Activated CD8-positive, alpha-beta memory T cell treated with anti-CD3 and anti-CD28 coated beads, Interleukin-2, amount 10 ng/mL, durations not matched to agents 7 days and 5 days (primary cell): Measurements from ENCODE around the gene AKAP13. TPM values are rescaled to one million over a fixed set of nuclear protein-coding genes. Genes with fewer than 3 reads are reported as not detected.

Experiments
- ATAC-seq: fragments of 150-1000 bp; cut with Tn5 transposase; one replicate; pipeline ENCODE4 v1.10.0; 2021; ENCODE audit warnings: moderate library complexity
- CTCF ChIA-PET: fragments of 350-600 bp; sonication (Branson Sonifier 250); formaldehyde crosslinking; loops from one replicate; lab custom pipeline; 2021; ENCODE audit warnings: antibody characterized with exemption; lab: Charles Lee
- DNase-seq: peaks from one replicate; pipeline ENCODE4 v3.0.0-alpha.2; 2020
- H3K27ac Mint-ChIP-seq: one replicate; pipeline ENCODE4 v1.8.0; 2021; ENCODE audit warnings: mild to moderate bottlenecking, mixed read lengths
- H3K27me3 Mint-ChIP-seq: one replicate; pipeline ENCODE4 v1.8.0; 2021; ENCODE audit warnings: mixed read lengths
- H3K36me3 Mint-ChIP-seq: one replicate; pipeline ENCODE4 v1.8.0; 2021; ENCODE audit warnings: mild to moderate bottlenecking, mixed read lengths
- H3K4me1 Mint-ChIP-seq: one replicate; pipeline ENCODE4 v1.8.0; 2021; ENCODE audit warnings: mixed read lengths
- H3K4me3 Mint-ChIP-seq: one replicate; pipeline ENCODE4 v1.8.0; 2021; ENCODE audit warnings: mild to moderate bottlenecking, moderate library complexity, mixed read lengths
- H3K9me3 Mint-ChIP-seq: one replicate; pipeline ENCODE4 v1.8.0; 2022; ENCODE audit warnings: low read depth, mixed read lengths
- total RNA-seq, 2 experiments: library from RNA; stranded (reverse); gene quantifications; one replicate each; pipeline ENCODE4 v1.2.3, GENCODE V29; 2021

AKAP13 gene
- total RNA-seq, 2 experiments from 2014 or later = 150 to 172 TPM

GRCh38 chr15:85777250-85778106, 397.1 kb downstream of the AKAP13 start:
- Mint-ChIP-seq H3K4me1 (peaks cover 13% of the 10 kb centered on the region), H3K36me3 (no peaks in the 10 kb centered on the region), H3K27ac (no peak overlapping the region), H3K9me3 (no peaks in the 10 kb centered on the region), H3K4me3 (no peak overlapping the region), H3K27me3 (no peaks in the 10 kb centered on the region)
- no peak for ATAC-seq
- no peak for DNase-seq
- CTCF ChIA-PET = interaction anchor here (1.2 kb wide), 2 partner anchors 9 to 23 kb away, joined by 3 to 5 read pairs; no protein-coding TSS in a partner anchor

- H3K4me3 Mint-ChIP-seq = no peak overlapping the region
- H3K27me3 Mint-ChIP-seq = no peaks in the 10 kb centered on the region
- DNase-seq (no peak), ATAC-seq (no peak)
- no peaks in the 10 kb centered on the region for H3K9me3 Mint-ChIP-seq
- H3K27ac Mint-ChIP-seq = no peak overlapping the region
- peaks cover 13% of the 10 kb centered on the region for H3K4me1 Mint-ChIP-seq
- H3K36me3 Mint-ChIP-seq = no peaks in the 10 kb centered on the region
- CTCF ChIA-PET = interaction anchor here (0.9 to 1.5 kb wide), 4 partner anchors 15 to 50 kb away, joined by 3 to 5 read pairs (median 4); no protein-coding TSS in a partner anchor
Measured at GRCh38 chr15:85778107-85778776, 397.8 kb downstream of the AKAP13 start.

- Mint-ChIP-seq H3K36me3 (no peaks in the 10 kb centered on the region), H3K4me1 (peaks cover 15% of the 10 kb centered on the region), H3K9me3 (no peaks in the 10 kb centered on the region), H3K27me3 (no peaks in the 10 kb centered on the region), H3K4me3 (no peak overlapping the region), H3K27ac (no peak overlapping the region)
- DNase-seq (no peak), ATAC-seq (no peak)
- CTCF ChIA-PET = interaction anchor here (1.2 to 1.5 kb wide), 2 partner anchors 14 to 18 kb away, joined by 4 to 5 read pairs; no protein-coding TSS in a partner anchor
Measured at GRCh38 chr15:85779249-85779648, 398.8 kb downstream of the AKAP13 start.

GRCh38 chr15:85780225-85780985, 400.0 kb downstream of the AKAP13 start:
- Mint-ChIP-seq H3K4me3 (no peak overlapping the region), H3K27me3 (no peaks in the 10 kb centered on the region), H3K4me1 (peaks cover 24% of the 10 kb centered on the region), H3K9me3 (no peaks in the 10 kb centered on the region), H3K36me3 (no peaks in the 10 kb centered on the region), H3K27ac (no peak overlapping the region)
- CTCF ChIA-PET = no interaction called here
- no peak for ATAC-seq
- DNase-seq = no peak

- CTCF ChIA-PET = no interaction called here
- DNase-seq = no peak
- H3K4me1 Mint-ChIP-seq = peaks cover 31% of the 10 kb centered on the region
Measured at GRCh38 chr15:85781099-85781498, 400.7 kb downstream of the AKAP13 start.

GRCh38 chr15:85782064-85782463, 401.7 kb downstream of the AKAP13 start:
- H3K9me3 Mint-ChIP-seq = no peaks in the 10 kb centered on the region
- no peak for DNase-seq
- H3K4me3 Mint-ChIP-seq = no peak overlapping the region
- no peak overlapping the region for H3K27ac Mint-ChIP-seq
- peaks cover 38% of the 10 kb centered on the region for H3K4me1 Mint-ChIP-seq
- ATAC-seq = no peak
- CTCF ChIA-PET = interaction anchor here (0.7 kb wide), 1 partner anchor 59 kb away, joined by 3 read pairs; no protein-coding TSS in a partner anchor
- H3K27me3 Mint-ChIP-seq = no peaks in the 10 kb centered on the region
- H3K36me3 Mint-ChIP-seq = no peaks in the 10 kb centered on the region

More at GRCh38 chr15:85781099-85781498, 400.7 kb downstream of the AKAP13 start:
- Mint-ChIP-seq H3K9me3 (no peaks in the 10 kb centered on the region), H3K27ac (no peak overlapping the region), H3K27me3 (no peaks in the 10 kb centered on the region), H3K4me3 (no peak overlapping the region), H3K36me3 (no peaks in the 10 kb centered on the region)
- no peak for ATAC-seq

GRCh38 chr15:85785887-85786780, 405.7 kb downstream of the AKAP13 start:
- CTCF ChIA-PET = interaction anchor here (0.8 to 1.1 kb wide), 3 partner anchors 9 to 373 kb away, joined by 3 to 5 read pairs (median 3); no protein-coding TSS in a partner anchor
- peak; percentile 44 for ATAC-seq
- H3K4me1 Mint-ChIP-seq = peaks cover 36% of the 10 kb centered on the region
- H3K36me3 Mint-ChIP-seq = no peaks in the 10 kb centered on the region
- no peaks in the 10 kb centered on the region for H3K9me3 Mint-ChIP-seq
- H3K27me3 Mint-ChIP-seq = no peaks in the 10 kb centered on the region
- no peak for DNase-seq
- peak overlapping the region; percentile 68 for H3K27ac Mint-ChIP-seq
- H3K4me3 Mint-ChIP-seq = peak overlapping the region; percentile 38

GRCh38 chr15:85786781-85787114, 406.3 kb downstream of the AKAP13 start:
- H3K9me3 Mint-ChIP-seq = no peaks in the 10 kb centered on the region
- H3K36me3 Mint-ChIP-seq = no peaks in the 10 kb centered on the region
- CTCF ChIA-PET = interaction anchor here (0.9 to 1.1 kb wide), 2 partner anchors 10 to 54 kb away, joined by 3 to 5 read pairs; no protein-coding TSS in a partner anchor

GRCh38 chr15:85788771-85789495, 408.5 kb downstream of the AKAP13 start:
- no peak overlapping the region for H3K4me3 Mint-ChIP-seq
- ATAC-seq (no peak), DNase-seq (no peak)
- no peak overlapping the region for H3K27ac Mint-ChIP-seq
- H3K27me3 Mint-ChIP-seq = no peaks in the 10 kb centered on the region
- CTCF ChIA-PET = interaction anchor here (0.6 kb wide), 1 partner anchor 410 kb away, joined by 3 read pairs; no protein-coding TSS in a partner anchor
- peaks cover 42% of the 10 kb centered on the region for H3K4me1 Mint-ChIP-seq
- no peaks in the 10 kb centered on the region for H3K9me3 Mint-ChIP-seq
- no peaks in the 10 kb centered on the region for H3K36me3 Mint-ChIP-seq

More at GRCh38 chr15:85786781-85787114, 406.3 kb downstream of the AKAP13 start:
- H3K27ac Mint-ChIP-seq = peak overlapping the region; percentile 68
- no peak for DNase-seq
- no peak overlapping the region for H3K4me3 Mint-ChIP-seq
- no peaks in the 10 kb centered on the region for H3K27me3 Mint-ChIP-seq
- H3K4me1 Mint-ChIP-seq = peaks cover 36% of the 10 kb centered on the region
- ATAC-seq = no peak

- no peaks in the 10 kb centered on the region for H3K27me3 Mint-ChIP-seq
- peaks cover 41% of the 10 kb centered on the region for H3K4me1 Mint-ChIP-seq
- no peak for ATAC-seq
- DNase-seq = no peak
- CTCF ChIA-PET = no interaction called here
- no peaks in the 10 kb centered on the region for H3K9me3 Mint-ChIP-seq
- no peak overlapping the region for H3K4me3 Mint-ChIP-seq
- no peak overlapping the region for H3K27ac Mint-ChIP-seq
- H3K36me3 Mint-ChIP-seq = no peaks in the 10 kb centered on the region
Measured at GRCh38 chr15:85789496-85789875, 409.1 kb downstream of the AKAP13 start.

GRCh38 chr15:85792102-85792731, 411.8 kb downstream of the AKAP13 start:
- Mint-ChIP-seq H3K36me3 (no peaks in the 10 kb centered on the region), H3K9me3 (no peaks in the 10 kb centered on the region), H3K4me3 (no peak overlapping the region), H3K4me1 (peaks cover 25% of the 10 kb centered on the region), H3K27me3 (no peaks in the 10 kb centered on the region), H3K27ac (no peak overlapping the region)
- CTCF ChIA-PET = interaction anchor here (0.8 to 1.5 kb wide), 3 partner anchors 13 to 53 kb away, joined by 3 to 5 read pairs (median 3); no protein-coding TSS in a partner anchor
- ATAC-seq = no peak
- no peak for DNase-seq
